Liver (tissue), 9 donors: ENCODE measurements around the gene KCNIP4. TPM values are rescaled to one million over a fixed set of nuclear protein-coding genes. Genes with fewer than 3 reads are reported as not detected.

Source experiments
- DNase-seq: peaks from one replicate; pipeline ENCODE4 v3.0.0-alpha.2; 2017; ENCODE audit warnings: low spot score
- H3K27ac ChIP-seq, 2 donors: one replicate each; pipeline ENCODE4 v1.7.0; 2013; ENCODE audit warnings: inconsistent platforms in 2 of 2, low read length in 2 of 2, control low read depth in 1 of 2, low read depth in 1 of 2, mild to moderate bottlenecking in 1 of 2
- H3K27me3 ChIP-seq, 4 donors: one replicate each; pipeline versions ENCODE4 v1.6.1 to v1.7.0; 2013; ENCODE audit warnings: low read length in 3 of 4, inconsistent platforms in 1 of 4, mild to moderate bottlenecking in 1 of 4, moderate library complexity in 1 of 4; ENCODE audit not compliant: control insufficient read depth in 4 of 4, insufficient read depth in 4 of 4
- H3K36me3 ChIP-seq, 4 donors: one replicate each; pipeline versions ENCODE4 v1.6.1 to v1.7.0; 2013; ENCODE audit warnings: low read length in 3 of 4, mild to moderate bottlenecking in 3 of 4, low read depth in 1 of 4, moderate library complexity in 1 of 4; ENCODE audit not compliant: control insufficient read depth in 4 of 4, insufficient read depth in 3 of 4
- H3K4me1 ChIP-seq, 4 donors: one replicate each; pipeline versions ENCODE4 v1.6.1 to v1.7.0; 2013; ENCODE audit warnings: low read length in 3 of 4, mild to moderate bottlenecking in 3 of 4, moderate library complexity in 1 of 4; ENCODE audit not compliant: control insufficient read depth in 4 of 4, insufficient read depth in 4 of 4
- H3K4me3 ChIP-seq, 3 donors: one replicate each; pipeline versions ENCODE4 v1.6.1 to v1.7.0; 2013; ENCODE audit warnings: low read length in 3 of 3, control low read depth in 1 of 3, low read depth in 1 of 3, mild to moderate bottlenecking in 1 of 3
- H3K9ac ChIP-seq, 2 donors: one replicate each; pipeline ENCODE4 v1.7.0; 2013; ENCODE audit warnings: low read length in 2 of 2, mild to moderate bottlenecking in 2 of 2, moderate library complexity in 2 of 2, control low read depth in 1 of 2, low read depth in 1 of 2
- H3K9me3 ChIP-seq, 4 donors: one replicate each; pipeline versions ENCODE4 v1.6.1 to v1.7.0; 2013; ENCODE audit warnings: low read length in 3 of 4; ENCODE audit not compliant: control insufficient read depth in 4 of 4
- ATF3 ChIP-seq: IDR thresholded peaks from 2 replicates; pipeline ENCODE4 v1.6.1; 2016; ENCODE audit warnings: antibody characterized with exemption
- EGR1 ChIP-seq, 2 donors: IDR thresholded peaks; 2 replicates each; pipeline ENCODE4 v1.6.1; 2016 to 2018; ENCODE audit warnings: antibody characterized with exemption in 2 of 2, low read depth in 2 of 2
- FOXA1 ChIP-seq: IDR thresholded peaks from 2 replicates; pipeline ENCODE4 v1.6.1; 2016; ENCODE audit warnings: antibody characterized with exemption
- FOXA2 ChIP-seq: IDR thresholded peaks from 2 replicates; pipeline ENCODE4 v1.6.1; 2016; ENCODE audit warnings: antibody characterized with exemption
- GABPA ChIP-seq, 2 donors: IDR thresholded peaks in 1 of 2; conservative IDR thresholded peaks in 1 of 2; 2 replicates each; pipeline ENCODE4 v1.6.1; 2016; ENCODE audit warnings: antibody characterized with exemption in 2 of 2, mild to moderate bottlenecking in 1 of 2, moderate library complexity in 1 of 2
- HNF4A ChIP-seq, 2 donors: conservative IDR thresholded peaks; 2 replicates each; pipeline ENCODE4 v1.6.1; 2016; ENCODE audit warnings: antibody characterized with exemption in 2 of 2, mild to moderate bottlenecking in 2 of 2
- HNF4G ChIP-seq: IDR thresholded peaks from 2 replicates; pipeline ENCODE4 v1.6.1; 2016; ENCODE audit warnings: antibody characterized with exemption
- MAX ChIP-seq: IDR thresholded peaks from 2 replicates; pipeline ENCODE4 v1.6.1; 2016; ENCODE audit warnings: antibody characterized with exemption
- NR2F2 ChIP-seq: IDR thresholded peaks from 2 replicates; pipeline ENCODE4 v1.6.1; 2016; ENCODE audit warnings: antibody characterized with exemption
- RAD21 ChIP-seq, 2 donors: IDR thresholded peaks; 2 replicates each; pipeline ENCODE4 v1.6.1; 2016; ENCODE audit warnings: antibody characterized with exemption in 2 of 2, mild to moderate bottlenecking in 2 of 2
- REST ChIP-seq: IDR thresholded peaks from 2 replicates; pipeline ENCODE4 v1.6.1; 2016; ENCODE audit warnings: antibody characterized with exemption, mild to moderate bottlenecking
- RXRA ChIP-seq, 2 donors: IDR thresholded peaks; 2 replicates each; pipeline ENCODE4 v1.6.1; 2017 to 2018; ENCODE audit warnings: antibody characterized with exemption in 2 of 2, mild to moderate bottlenecking in 1 of 2
- SP1 ChIP-seq: IDR thresholded peaks from 2 replicates; pipeline ENCODE4 v1.6.1; 2018; ENCODE audit warnings: antibody characterized with exemption, mild to moderate bottlenecking
- TAF1 ChIP-seq: conservative IDR thresholded peaks from 2 replicates; pipeline ENCODE4 v1.6.1; 2016; ENCODE audit warnings: antibody characterized with exemption, mild to moderate bottlenecking
- YY1 ChIP-seq: IDR thresholded peaks from 2 replicates; pipeline ENCODE4 v1.6.1; 2016; ENCODE audit warnings: antibody characterized with exemption, mild to moderate bottlenecking
- ZBTB33 ChIP-seq: IDR thresholded peaks from 2 replicates; pipeline ENCODE4 v1.6.1; 2016; ENCODE audit warnings: antibody characterized with exemption
- WGBS: extraction: QIAGEN DNeasy Blood & Tissue Kit; methylation state at CpG from one replicate; pipeline ENCODE4 v1.1.7; 2013; 5-methylcytosine and 5-hydroxymethylcytosine counted together
- polyA plus RNA-seq, 2 donors: library from polyadenylated mRNA; stranded (reverse) in 1 of 2; unstranded in 1 of 2; fragments of 200-250 nt in 1 of 2; fragments of >200 nt in 1 of 2; fragmentation: Nextera tagmentation in 1 of 2; extraction: Ambion mirVana in 1 of 2; gene quantifications; one replicate each; pipeline versions ENCODE4 v1.2.1 to v1.2.3, GENCODE V29; 2013 to 2015
- total RNA-seq, 2 donors: library from RNA; depleted of rRNA; stranded (reverse); fragments of >200 nt; gene quantifications; one replicate each; pipeline ENCODE4 v1.2.3, GENCODE V29; 2014
- donor health status: healthy.
- donor health status: healthy.
- donor health status: healthy.
- donor health status: healthy.
- donor health status: healthy.

KCNIP4 gene
- total and polyA plus RNA-seq, 4 donors = 0.08 to 0.14 TPM; not detected in 2

GRCh38 chr4:20760053-20760452 lies 1188.5 kb downstream of the KCNIP4 start:
- DNase-seq = no peak
- Histone ChIP-seq H3K36me3 (no peaks in the 10 kb centered on the region), H3K27ac (no peak overlapping the region), H3K4me1 (no peaks in the 10 kb centered on the region), H3K4me3 (no peak overlapping the region), H3K27me3 (no peaks in the 10 kb centered on the region), H3K9me3 (no peaks in the 10 kb centered on the region), H3K9ac (no peak overlapping the region)
- WGBS = 79% methylated on average over 2 of the region's 2 CpGs
- no peak for TF ChIP-seq REST
- TF ChIP-seq NR2F2 = no peak
- TF ChIP-seq HNF4A (conservative IDR thresholded peaks at IDR 0.05) = no peak
- TF ChIP-seq EGR1 (IDR thresholded peaks at IDR 0.05; ENCODE audit: low read depth in 2 of 2) = no peak
- TF ChIP-seq TAF1 = no peak
- no peak for TF ChIP-seq MAX
- no peak for TF ChIP-seq FOXA1

GRCh38 chr4:20754036-20754435 lies 1194.5 kb downstream of the KCNIP4 start:
- WGBS = 75% methylated on average over 1 of the region's 1 CpG
- no peaks in the 10 kb centered on the region for H3K36me3 ChIP-seq
- DNase-seq = no peak

More at GRCh38 chr4:20754036-20754435, 1194.5 kb downstream of the KCNIP4 start:
- Histone ChIP-seq H3K27me3 (no peaks in the 10 kb centered on the region), H3K27ac (no peak overlapping the region), H3K9ac (no peak overlapping the region), H3K4me3 (no peak overlapping the region), H3K9me3 (no peaks in the 10 kb centered on the region), H3K4me1 (no peaks in the 10 kb centered on the region)
- TF ChIP-seq SP1 = no peak
- no peak for TF ChIP-seq ATF3
- TF ChIP-seq NR2F2 = no peak
- TF ChIP-seq TAF1 = no peak
- TF ChIP-seq MAX = no peak
- no peak for TF ChIP-seq EGR1 (IDR thresholded peaks at IDR 0.05; ENCODE audit: low read depth in 2 of 2)
- TF ChIP-seq RXRA (IDR thresholded peaks at IDR 0.05) = no peak
- no peak for TF ChIP-seq HNF4G
- TF ChIP-seq FOXA2 = no peak
- no peak for TF ChIP-seq REST
- TF ChIP-seq GABPA (IDR thresholded peaks at IDR 0.05 in 1 of 2, conservative IDR thresholded peaks at IDR 0.05 in 1 of 2) = no peak
- no peak for TF ChIP-seq RAD21 (IDR thresholded peaks at IDR 0.05)
- TF ChIP-seq YY1 = no peak
- TF ChIP-seq ZBTB33 = no peak
- TF ChIP-seq HNF4A (conservative IDR thresholded peaks at IDR 0.05) = no peak
- TF ChIP-seq FOXA1 = no peak
